ENCODE data around the gene PDP2.

DNA sequence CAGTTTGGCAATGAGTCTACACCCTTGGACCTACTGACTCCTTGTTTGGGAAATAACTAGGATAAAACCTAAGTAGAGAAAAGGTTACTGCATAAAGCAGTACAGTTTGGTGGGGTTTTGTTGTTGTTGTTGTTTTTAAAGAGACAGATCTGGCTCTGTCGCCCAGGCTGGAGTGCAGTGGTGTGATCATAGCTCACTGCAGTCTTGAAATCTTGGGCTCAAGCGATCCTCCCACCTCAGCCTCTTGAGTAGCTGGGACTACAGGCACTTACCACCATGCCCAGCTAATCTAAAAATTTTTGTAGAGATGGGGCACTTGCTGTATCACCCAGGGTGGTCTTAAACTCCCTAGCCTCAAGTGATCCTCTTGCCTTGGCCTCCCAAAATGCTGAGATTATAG, 1.2 kb downstream of the PDP2 start:
- TF ChIP-seq, protein P1, sequence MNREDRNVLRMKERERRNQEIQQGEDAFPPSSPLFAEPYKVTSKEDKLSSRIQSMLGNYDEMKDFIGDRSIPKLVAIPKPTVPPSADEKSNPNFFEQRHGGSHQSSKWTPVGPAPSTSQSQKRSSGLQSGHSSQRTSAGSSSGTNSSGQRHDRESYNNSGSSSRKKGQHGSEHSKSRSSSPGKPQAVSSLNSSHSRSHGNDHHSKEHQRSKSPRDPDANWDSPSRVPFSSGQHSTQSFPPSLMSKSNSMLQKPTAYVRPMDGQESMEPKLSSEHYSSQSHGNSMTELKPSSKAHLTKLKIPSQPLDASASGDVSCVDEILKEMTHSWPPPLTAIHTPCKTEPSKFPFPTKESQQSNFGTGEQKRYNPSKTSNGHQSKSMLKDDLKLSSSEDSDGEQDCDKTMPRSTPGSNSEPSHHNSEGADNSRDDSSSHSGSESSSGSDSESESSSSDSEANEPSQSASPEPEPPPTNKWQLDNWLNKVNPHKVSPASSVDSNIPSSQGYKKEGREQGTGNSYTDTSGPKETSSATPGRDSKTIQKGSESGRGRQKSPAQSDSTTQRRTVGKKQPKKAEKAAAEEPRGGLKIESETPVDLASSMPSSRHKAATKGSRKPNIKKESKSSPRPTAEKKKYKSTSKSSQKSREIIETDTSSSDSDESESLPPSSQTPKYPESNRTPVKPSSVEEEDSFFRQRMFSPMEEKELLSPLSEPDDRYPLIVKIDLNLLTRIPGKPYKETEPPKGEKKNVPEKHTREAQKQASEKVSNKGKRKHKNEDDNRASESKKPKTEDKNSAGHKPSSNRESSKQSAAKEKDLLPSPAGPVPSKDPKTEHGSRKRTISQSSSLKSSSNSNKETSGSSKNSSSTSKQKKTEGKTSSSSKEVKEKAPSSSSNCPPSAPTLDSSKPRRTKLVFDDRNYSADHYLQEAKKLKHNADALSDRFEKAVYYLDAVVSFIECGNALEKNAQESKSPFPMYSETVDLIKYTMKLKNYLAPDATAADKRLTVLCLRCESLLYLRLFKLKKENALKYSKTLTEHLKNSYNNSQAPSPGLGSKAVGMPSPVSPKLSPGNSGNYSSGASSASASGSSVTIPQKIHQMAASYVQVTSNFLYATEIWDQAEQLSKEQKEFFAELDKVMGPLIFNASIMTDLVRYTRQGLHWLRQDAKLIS (CRISPR knock-in tag; IDR thresholded peaks at IDR 0.05; ENCODE audit: borderline replicate concordance): no peak
- TF ChIP-seq, protein P2, sequence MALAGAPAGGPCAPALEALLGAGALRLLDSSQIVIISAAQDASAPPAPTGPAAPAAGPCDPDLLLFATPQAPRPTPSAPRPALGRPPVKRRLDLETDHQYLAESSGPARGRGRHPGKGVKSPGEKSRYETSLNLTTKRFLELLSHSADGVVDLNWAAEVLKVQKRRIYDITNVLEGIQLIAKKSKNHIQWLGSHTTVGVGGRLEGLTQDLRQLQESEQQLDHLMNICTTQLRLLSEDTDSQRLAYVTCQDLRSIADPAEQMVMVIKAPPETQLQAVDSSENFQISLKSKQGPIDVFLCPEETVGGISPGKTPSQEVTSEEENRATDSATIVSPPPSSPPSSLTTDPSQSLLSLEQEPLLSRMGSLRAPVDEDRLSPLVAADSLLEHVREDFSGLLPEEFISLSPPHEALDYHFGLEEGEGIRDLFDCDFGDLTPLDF (CRISPR knock-in tag; IDR thresholded peaks at IDR 0.05): no peak
- TF ChIP-seq JUN (CRISPR knock-in tag; IDR thresholded peaks at IDR 0.05): no peak
- TF ChIP-seq NFYB (CRISPR knock-in tag; conservative IDR thresholded peaks at IDR 0.05; ENCODE audit: low read depth): no peak

Data from WTC11 (cell line).